Neuronal stem cell (in vitro differentiated cells): ENCODE measurements around the gene UBE4A.
A peak's percentile ranks its signal among the peaks of the same experiment; 100 is the strongest.

Experiments used
- DNase-seq: peaks from one replicate; pipeline ENCODE4 v3.0.0-alpha.2; 2013; ENCODE audit warnings: low spot score
- H2AFZ ChIP-seq: one replicate; pipeline ENCODE4 v1.6.1; 2013; ENCODE audit warnings: mild to moderate bottlenecking, low read length, inconsistent platforms
- H2AK5ac ChIP-seq: 2 replicates; pipeline ENCODE4 v1.6.1; 2013; ENCODE audit warnings: low read depth, mild to moderate bottlenecking, inconsistent platforms, low read length, moderate library complexity, mixed read lengths
- H2BK120ac ChIP-seq: 2 replicates; pipeline ENCODE4 v1.6.1; 2013; ENCODE audit warnings: low read depth, mild to moderate bottlenecking, inconsistent platforms, low read length, moderate library complexity, mixed read lengths
- H2BK12ac ChIP-seq: one replicate; pipeline ENCODE4 v1.6.1; 2013; ENCODE audit warnings: low read length, inconsistent platforms
- H2BK15ac ChIP-seq: 2 replicates; pipeline ENCODE4 v1.6.1; 2013; ENCODE audit warnings: mild to moderate bottlenecking, low read length, inconsistent platforms, mixed read lengths
- H2BK5ac ChIP-seq: one replicate; pipeline ENCODE4 v1.6.1; 2013; ENCODE audit warnings: inconsistent platforms, mild to moderate bottlenecking, low read length, moderate library complexity
- H3K14ac ChIP-seq: one replicate; pipeline ENCODE4 v1.6.1; 2013; ENCODE audit warnings: low read length, inconsistent platforms
- H3K18ac ChIP-seq: 2 replicates; pipeline ENCODE4 v1.6.1; 2013; ENCODE audit warnings: low read length, inconsistent platforms
- H3K23ac ChIP-seq: 2 replicates; pipeline ENCODE4 v1.6.1; 2013; ENCODE audit warnings: low read depth, mild to moderate bottlenecking, mixed read lengths, low read length, inconsistent platforms; ENCODE audit not compliant: poor library complexity
- H3K27ac ChIP-seq: replicated peaks from 3 replicates; pipeline ENCODE4 v1.5.1; 2013; ENCODE audit warnings: low read length, inconsistent platforms
- H3K27me3 ChIP-seq, 3 experiments: 2 replicates each; pipeline ENCODE4 v1.6.1; 2013; ENCODE audit warnings: low read length in 3 of 3, mild to moderate bottlenecking in 2 of 3, inconsistent platforms in 1 of 3, low read depth in 1 of 3, mixed read lengths in 1 of 3, moderate library complexity in 1 of 3; ENCODE audit not compliant: control insufficient read depth in 3 of 3, insufficient read depth in 3 of 3
- H3K36me3 ChIP-seq, 2 donors: replicated peaks in 1 of 2; 2 replicates each; pipeline ENCODE4 v1.6.1; 2013; ENCODE audit warnings: low read length in 2 of 2; ENCODE audit not compliant: control insufficient read depth in 2 of 2, insufficient read depth in 2 of 2
- H3K4ac ChIP-seq: 2 replicates; pipeline ENCODE4 v1.6.1; 2013; ENCODE audit warnings: inconsistent platforms, mild to moderate bottlenecking, low read length, moderate library complexity
- H3K4me1 ChIP-seq, 2 donors: 1 replicate in 1 of 2; 2 replicates in 1 of 2; pipeline ENCODE4 v1.6.1; 2013; ENCODE audit warnings: low read length in 2 of 2, low read depth in 1 of 2; ENCODE audit not compliant: control insufficient read depth in 2 of 2, insufficient read depth in 1 of 2
- H3K4me2 ChIP-seq: one replicate; pipeline ENCODE4 v1.6.1; 2013; ENCODE audit warnings: mild to moderate bottlenecking, low read length, inconsistent platforms; ENCODE audit not compliant: insufficient read depth, poor library complexity, severe bottlenecking
- H3K4me3 ChIP-seq, 2 donors: 2 replicates each; pipeline ENCODE4 v1.5.1; 2013; ENCODE audit warnings: low read length in 2 of 2, mild to moderate bottlenecking in 2 of 2, inconsistent platforms in 1 of 2, moderate library complexity in 1 of 2
- H3K79me1 ChIP-seq: one replicate; pipeline ENCODE4 v1.6.1; 2013; ENCODE audit warnings: low read depth, mild to moderate bottlenecking, inconsistent platforms, low read length, moderate library complexity
- H3K9ac ChIP-seq: one replicate; pipeline ENCODE4 v1.6.1; 2013; ENCODE audit warnings: mild to moderate bottlenecking, low read depth, low read length, inconsistent platforms; ENCODE audit not compliant: poor library complexity
- H3K9me3 ChIP-seq, 2 donors: replicated peaks in 1 of 2; 2 replicates each; pipeline versions ENCODE3 to v1.6.1; 2013; ENCODE audit warnings: low read length in 2 of 2, mild to moderate bottlenecking in 2 of 2, inconsistent platforms in 1 of 2, low read depth in 1 of 2, mixed read lengths in 1 of 2, moderate library complexity in 1 of 2; ENCODE audit not compliant: control insufficient read depth in 2 of 2, insufficient read depth in 1 of 2
- H4K8ac ChIP-seq: one replicate; pipeline ENCODE4 v1.6.1; 2013; ENCODE audit warnings: low read depth, mild to moderate bottlenecking, inconsistent platforms, low read length, moderate library complexity
- H4K91ac ChIP-seq: one replicate; pipeline ENCODE4 v1.6.1; 2013; ENCODE audit warnings: low read length, low read depth, mild to moderate bottlenecking, inconsistent platforms; ENCODE audit not compliant: poor library complexity
- WGBS, 2 donors: extraction: QIAGEN DNeasy Blood & Tissue Kit; methylation state at CpG; one replicate each; pipeline ENCODE4 v1.1.7; 2013; ENCODE audit warnings: missing lambda C conversion rate in 2 of 2, mixed read lengths in 1 of 2; ENCODE audit not compliant: insufficient read length in 2 of 2, insufficient replicate concordance in 1 of 2; ENCODE audit errors: extremely low coverage in 2 of 2; 5-methylcytosine and 5-hydroxymethylcytosine counted together

Gene UBE4A

GRCh38 chr11:118398791-118399559 lies 39.6 kb downstream of the UBE4A start:
- Histone ChIP-seq H3K27ac (no peak overlapping the region), H3K14ac (no peak overlapping the region), H3K9ac (no peak overlapping the region), H3K36me3 (peaks cover 2 to 57% of the 10 kb centered on the region in 2 donors), H2BK120ac (no peak overlapping the region), H2BK15ac (no peak overlapping the region), H3K18ac (no peak overlapping the region), H3K4me1 (peaks cover 2 to 5% of the 10 kb centered on the region in 2 donors), H2AK5ac (no peak overlapping the region), H3K9me3 (no peaks in the 10 kb centered on the region), H4K8ac (no peak overlapping the region), H3K4ac (no peak overlapping the region), H2BK12ac (no peak overlapping the region), H3K23ac (no peak overlapping the region), H4K91ac (no peak overlapping the region), H2AFZ (no peak overlapping the region), H3K4me3 (no peak overlapping the region), H3K27me3 (no peaks in the 10 kb centered on the region), H2BK5ac (no peak overlapping the region), H3K4me2 (no peak overlapping the region), H3K79me1 (peaks cover 3% of the 10 kb centered on the region)
- no CpG with 5 or more reads among the region's 3 CpGs for WGBS, 2 donors
- no peak for DNase-seq

- no peak within 1 kb of the TSS for H4K91ac ChIP-seq
- peak within 1 kb of the TSS; percentile 82 for H2AFZ ChIP-seq
- no peaks in the 10 kb centered on the region for H3K9me3 ChIP-seq
- no peak within 1 kb of the TSS for H3K14ac ChIP-seq
- H2BK15ac ChIP-seq: no peak within 1 kb of the TSS
- peaks cover 0 to 58% of the 10 kb centered on the region in 2 donors for H3K36me3 ChIP-seq
- H3K79me1 ChIP-seq: peaks cover 3% of the 10 kb centered on the region
- no CpG with 5 or more reads among the region's 51 CpGs for WGBS, 2 donors
- no peak within 1 kb of the TSS for H4K8ac ChIP-seq
- no peak within 1 kb of the TSS for H3K4ac ChIP-seq
- DNase-seq: peak; percentile 82
- H2BK5ac ChIP-seq: no peak within 1 kb of the TSS
- no peak within 1 kb of the TSS for H2BK120ac ChIP-seq
- H3K4me2 ChIP-seq: peak within 1 kb of the TSS; percentile 71
- H3K4me3 ChIP-seq: peak within 1 kb of the TSS; percentile 71 to 89
- H3K9ac ChIP-seq: peak within 1 kb of the TSS; percentile 89
- no peak within 1 kb of the TSS for H2AK5ac ChIP-seq
- no peak within 1 kb of the TSS for H2BK12ac ChIP-seq
- no peaks in the 10 kb centered on the region for H3K27me3 ChIP-seq
- peaks cover 2 to 5% of the 10 kb centered on the region in 2 donors for H3K4me1 ChIP-seq
- peak within 1 kb of the TSS; percentile 42 for H3K27ac ChIP-seq
- H3K23ac ChIP-seq: peak within 1 kb of the TSS; percentile 76
- peak within 1 kb of the TSS; percentile 85 for H3K18ac ChIP-seq
Measured at GRCh38 chr11:118401151-118401879, 41.9 kb downstream of the UBE4A start, which contains the start of gene ATP5MG. Gene ATP5MG (plus strand): TSS chr11:118401606. CDS start chr11:118401666, 60 bp downstream.

DNA sequence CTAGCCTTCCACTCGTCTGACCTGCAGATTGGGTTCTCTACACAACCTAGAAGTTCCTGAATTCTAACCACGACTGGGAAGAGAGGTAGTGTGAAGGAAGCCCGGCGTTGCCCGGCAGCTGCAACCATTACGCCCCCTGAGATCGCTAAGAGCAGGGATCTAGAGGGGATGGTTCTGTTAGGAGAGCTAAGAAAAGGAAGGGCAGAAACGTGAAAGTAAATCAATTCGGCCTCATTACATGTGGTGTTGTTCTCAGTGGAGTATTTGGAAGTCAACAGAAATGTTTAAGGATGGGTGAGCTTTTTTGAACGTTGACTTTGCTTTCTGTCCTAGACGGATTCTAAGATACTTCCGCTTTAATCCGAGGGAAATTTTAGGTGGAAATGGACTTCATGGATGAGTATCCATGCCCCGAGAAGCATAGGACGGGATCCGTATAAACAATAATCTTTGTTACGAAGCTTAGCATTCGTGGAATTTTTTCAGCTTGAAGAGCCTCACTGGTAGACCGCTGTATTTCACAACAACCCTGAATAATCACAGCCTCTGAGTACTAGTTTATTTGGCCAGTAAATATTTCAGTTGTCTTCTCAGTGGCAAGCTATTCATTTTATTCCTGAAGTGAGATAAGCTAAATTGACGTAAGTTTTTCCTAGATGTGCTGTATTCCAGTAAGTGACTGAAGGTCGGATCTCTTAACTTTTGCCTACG lies 42.6 kb downstream of the UBE4A start:
- peak; percentile 17 for DNase-seq
- peak overlapping the region; percentile 42 for H3K27ac ChIP-seq

More for the DNA sequence above, 42.6 kb downstream of the UBE4A start:
- H2BK15ac ChIP-seq: no peak overlapping the region
- no peak overlapping the region for H2BK5ac ChIP-seq
- no CpG with 5 or more reads among the region's 22 CpGs for WGBS, 2 donors
- peak overlapping the region; percentile 89 for H3K9ac ChIP-seq
- no peak overlapping the region for H4K8ac ChIP-seq
- H3K4me1 ChIP-seq: peaks cover 2 to 5% of the 10 kb centered on the region in 2 donors
- H3K4me3 ChIP-seq: peak overlapping the region; percentile 71 to 89
- H2BK120ac ChIP-seq: no peak overlapping the region
- H3K27me3 ChIP-seq: no peaks in the 10 kb centered on the region
- H2AK5ac ChIP-seq: no peak overlapping the region
- H3K9me3 ChIP-seq: no peaks in the 10 kb centered on the region
- no peak overlapping the region for H3K4ac ChIP-seq
- H3K79me1 ChIP-seq: peaks cover 5% of the 10 kb centered on the region
- no peak overlapping the region for H3K18ac ChIP-seq
- peak overlapping the region; percentile 76 for H3K23ac ChIP-seq
- H2AFZ ChIP-seq: peak overlapping the region; percentile 82
- no peak overlapping the region for H3K14ac ChIP-seq
- peak overlapping the region; percentile 71 for H3K4me2 ChIP-seq
- H4K91ac ChIP-seq: no peak overlapping the region
- peaks cover 0 to 58% of the 10 kb centered on the region in 2 donors for H3K36me3 ChIP-seq
- no peak overlapping the region for H2BK12ac ChIP-seq
